Effector memory CD4-positive, alpha-beta T cell (primary cell): Measurements from ENCODE around the gene RNF40.
A peak's percentile ranks its signal among the peaks of the same experiment; 100 is the strongest.

Source experiments
- DNase-seq, 3 donors: peaks; one replicate each; pipeline ENCODE4 v3.0.0-alpha.2; 2020
- H3K27ac ChIP-seq: 2 replicates; pipeline ENCODE4 v1.7.0; 2013; ENCODE audit warnings: mild to moderate bottlenecking, low read length, moderate library complexity; ENCODE audit not compliant: insufficient read depth, poor library complexity, severe bottlenecking
- H3K27me3 ChIP-seq: replicated peaks from 2 replicates; pipeline ENCODE4 v1.7.0; 2013; ENCODE audit warnings: mild to moderate bottlenecking, low read length; ENCODE audit not compliant: insufficient read depth, control insufficient read depth, poor library complexity, severe bottlenecking
- H3K36me3 ChIP-seq: 2 replicates; pipeline ENCODE4 v1.7.0; 2013; ENCODE audit warnings: mild to moderate bottlenecking, low read length, moderate library complexity; ENCODE audit not compliant: control insufficient read depth, insufficient read depth
- H3K4me1 ChIP-seq: 2 replicates; pipeline ENCODE4 v1.7.0; 2013; ENCODE audit warnings: low read length, mild to moderate bottlenecking; ENCODE audit not compliant: control insufficient read depth, insufficient read depth, poor library complexity, severe bottlenecking
- H3K4me3 ChIP-seq: 2 replicates; pipeline ENCODE4 v1.7.0; 2013; ENCODE audit warnings: low read length, low read depth, mild to moderate bottlenecking; ENCODE audit not compliant: insufficient read depth, poor library complexity, severe bottlenecking
- H3K9me3 ChIP-seq: 2 replicates; pipeline ENCODE4 v1.7.0; 2013; ENCODE audit warnings: mild to moderate bottlenecking, low read length, moderate library complexity; ENCODE audit not compliant: control insufficient read depth
- total RNA-seq, 3 donors: gene quantifications; one replicate each; lab custom pipeline; 2026; lab: John Stamatoyannopoulos, UW

RNF40 gene
- total RNA-seq, result 96.1 to 125 (median 107) reads per million in 3 donors

GRCh38 chr16:30761928-30762902 is at the start of gene RNF40, which contains the start of gene CFAP119:
Gene RNF40, plus strand, starts transcription at chr16:30762322. Its CDS starts 224 bp downstream, at chr16:30762546.
Gene CFAP119, minus strand, starts transcription at chr16:30762062. Its CDS starts 314 bp downstream, at chr16:30761748.
- peaks cover 19% of the 10 kb centered on the region for H3K4me1 ChIP-seq
- no peaks in the 10 kb centered on the region for H3K9me3 ChIP-seq
- DNase-seq, result peak; percentile 85 to 93 (median 90)
- peaks cover 39% of the 10 kb centered on the region for H3K36me3 ChIP-seq
- peak within 1 kb of the TSS; percentile 77 for H3K27ac ChIP-seq
- H3K27me3 ChIP-seq, result no peaks in the 10 kb centered on the region
- H3K4me3 ChIP-seq, result peak within 1 kb of the TSS; percentile 97

- Histone ChIP-seq H3K27ac (peak overlapping the region; percentile 31), H3K4me1 (peaks cover 11% of the 10 kb centered on the region), H3K4me3 (no peak overlapping the region), H3K27me3 (no peaks in the 10 kb centered on the region), H3K36me3 (peaks cover 80% of the 10 kb centered on the region), H3K9me3 (no peaks in the 10 kb centered on the region)
- DNase-seq, result peak in 2 of 3 donors; percentile 8 to 30
These were observed 46.2 kb upstream of the RNF40 start for GRCh38 chr16:30715750-30716445.

- DNase-seq, result no peak
- Histone ChIP-seq H3K36me3 (peaks cover 88% of the 10 kb centered on the region), H3K27ac (no peak overlapping the region)
These were observed 42.0 kb upstream of the RNF40 start for GRCh38 chr16:30720086-30720485.

GRCh38 chr16:30720694-30721093 is 41.4 kb upstream of the RNF40 start:
- peaks cover 92% of the 10 kb centered on the region for H3K36me3 ChIP-seq
- H3K4me3 ChIP-seq, result no peak overlapping the region
- no peaks in the 10 kb centered on the region for H3K27me3 ChIP-seq
- no peaks in the 10 kb centered on the region for H3K9me3 ChIP-seq
- no peak for DNase-seq
- no peak overlapping the region for H3K27ac ChIP-seq
- peaks cover 1% of the 10 kb centered on the region for H3K4me1 ChIP-seq

More at GRCh38 chr16:30720086-30720485, 42.0 kb upstream of the RNF40 start:
- peaks cover 7% of the 10 kb centered on the region for H3K4me1 ChIP-seq
- H3K4me3 ChIP-seq, result no peak overlapping the region
- no peaks in the 10 kb centered on the region for H3K9me3 ChIP-seq
- no peaks in the 10 kb centered on the region for H3K27me3 ChIP-seq

GRCh38 chr16:30721167-30721566 is 41.0 kb upstream of the RNF40 start:
- Histone ChIP-seq H3K36me3 (peaks cover 92% of the 10 kb centered on the region), H3K4me3 (no peak overlapping the region), H3K27me3 (no peaks in the 10 kb centered on the region), H3K9me3 (no peaks in the 10 kb centered on the region), H3K27ac (no peak overlapping the region), H3K4me1 (no peaks in the 10 kb centered on the region)
- no peak for DNase-seq

GRCh38 chr16:30721606-30722005 is 40.5 kb upstream of the RNF40 start:
- Histone ChIP-seq H3K4me1 (no peaks in the 10 kb centered on the region), H3K27me3 (no peaks in the 10 kb centered on the region), H3K9me3 (no peaks in the 10 kb centered on the region), H3K4me3 (no peak overlapping the region), H3K36me3 (peaks cover 90% of the 10 kb centered on the region), H3K27ac (no peak overlapping the region)
- no peak for DNase-seq

- Histone ChIP-seq H3K4me1 (no peaks in the 10 kb centered on the region), H3K27me3 (no peaks in the 10 kb centered on the region), H3K27ac (no peak overlapping the region), H3K4me3 (no peak overlapping the region), H3K36me3 (peaks cover 82% of the 10 kb centered on the region), H3K9me3 (no peaks in the 10 kb centered on the region)
- no peak for DNase-seq
These were observed 39.7 kb upstream of the RNF40 start for GRCh38 chr16:30722443-30722842.

GRCh38 chr16:30722916-30723315 is 39.2 kb upstream of the RNF40 start:
- H3K4me3 ChIP-seq, result no peak overlapping the region
- peaks cover 77% of the 10 kb centered on the region for H3K36me3 ChIP-seq
- H3K27ac ChIP-seq, result no peak overlapping the region
- H3K9me3 ChIP-seq, result no peaks in the 10 kb centered on the region
- H3K4me1 ChIP-seq, result no peaks in the 10 kb centered on the region
- no peak for DNase-seq
- no peaks in the 10 kb centered on the region for H3K27me3 ChIP-seq

- no peaks in the 10 kb centered on the region for H3K9me3 ChIP-seq
- DNase-seq, result no peak
- no peaks in the 10 kb centered on the region for H3K4me1 ChIP-seq
- no peaks in the 10 kb centered on the region for H3K27me3 ChIP-seq
- H3K36me3 ChIP-seq, result peaks cover 72% of the 10 kb centered on the region
- H3K4me3 ChIP-seq, result no peak overlapping the region
- H3K27ac ChIP-seq, result no peak overlapping the region
These were observed 38.3 kb upstream of the RNF40 start for GRCh38 chr16:30723725-30724355.
